Esophagus squamous epithelium (tissue), 4 donors: ENCODE results near the gene ITLN1.

Source experiments
- POLR2A ChIP-seq, 4 donors: fragments of 450-650 bp; IDR thresholded peaks; one replicate each; pipeline ENCODE4 v1.6.1; 2017; ENCODE audit warnings: antibody characterized with exemption in 4 of 4, mild to moderate bottlenecking in 4 of 4, moderate library complexity in 3 of 4
- TF ChIP-seq, protein P1 (sequence below), 6 experiments: fragments of 450-650 bp in 4 of 6; fragments of 200-600 bp in 2 of 6; sonication (generic) in 2 of 6; IDR thresholded peaks; one replicate each; pipeline ENCODE4 v1.5.1; 2016 to 2019; ENCODE audit warnings: antibody characterized with exemption in 6 of 6, mild to moderate bottlenecking in 4 of 6, moderate library complexity in 4 of 6

DNA sequence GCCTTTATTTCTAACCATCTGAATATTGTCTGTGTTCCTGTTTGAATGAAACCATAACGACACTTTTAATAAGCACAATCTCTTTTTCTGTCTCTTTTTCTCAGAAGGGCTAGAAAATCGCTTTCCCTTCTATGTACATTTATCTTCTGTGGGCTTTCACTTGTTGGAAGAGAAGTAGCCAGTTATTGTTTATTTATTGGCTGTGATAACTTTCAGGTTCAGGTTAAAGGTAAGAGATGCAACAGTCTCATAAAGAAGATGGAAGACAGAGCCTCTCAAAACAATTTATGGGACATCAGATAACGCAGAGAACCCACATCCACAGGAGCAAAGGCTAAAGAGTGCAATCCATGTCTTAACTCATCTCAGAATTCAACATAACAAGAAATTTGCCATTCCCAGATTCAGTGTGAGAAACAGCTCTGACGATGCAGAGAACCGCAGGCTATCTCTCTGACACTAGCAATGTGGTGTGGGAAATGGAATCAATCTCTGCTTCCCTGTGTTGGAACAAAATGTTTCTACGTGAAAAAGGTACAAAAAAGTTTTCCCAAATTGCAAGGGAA lies 18.2 kb downstream of the ITLN1 start:
- TF ChIP-seq, protein P1, sequence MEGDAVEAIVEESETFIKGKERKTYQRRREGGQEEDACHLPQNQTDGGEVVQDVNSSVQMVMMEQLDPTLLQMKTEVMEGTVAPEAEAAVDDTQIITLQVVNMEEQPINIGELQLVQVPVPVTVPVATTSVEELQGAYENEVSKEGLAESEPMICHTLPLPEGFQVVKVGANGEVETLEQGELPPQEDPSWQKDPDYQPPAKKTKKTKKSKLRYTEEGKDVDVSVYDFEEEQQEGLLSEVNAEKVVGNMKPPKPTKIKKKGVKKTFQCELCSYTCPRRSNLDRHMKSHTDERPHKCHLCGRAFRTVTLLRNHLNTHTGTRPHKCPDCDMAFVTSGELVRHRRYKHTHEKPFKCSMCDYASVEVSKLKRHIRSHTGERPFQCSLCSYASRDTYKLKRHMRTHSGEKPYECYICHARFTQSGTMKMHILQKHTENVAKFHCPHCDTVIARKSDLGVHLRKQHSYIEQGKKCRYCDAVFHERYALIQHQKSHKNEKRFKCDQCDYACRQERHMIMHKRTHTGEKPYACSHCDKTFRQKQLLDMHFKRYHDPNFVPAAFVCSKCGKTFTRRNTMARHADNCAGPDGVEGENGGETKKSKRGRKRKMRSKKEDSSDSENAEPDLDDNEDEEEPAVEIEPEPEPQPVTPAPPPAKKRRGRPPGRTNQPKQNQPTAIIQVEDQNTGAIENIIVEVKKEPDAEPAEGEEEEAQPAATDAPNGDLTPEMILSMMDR (IDR thresholded peaks at IDR 0.05) = no peak
- TF ChIP-seq POLR2A (IDR thresholded peaks at IDR 0.05) = no peak
